ENCODE data around the gene FCRL3.

FCRL3 gene

DNA sequence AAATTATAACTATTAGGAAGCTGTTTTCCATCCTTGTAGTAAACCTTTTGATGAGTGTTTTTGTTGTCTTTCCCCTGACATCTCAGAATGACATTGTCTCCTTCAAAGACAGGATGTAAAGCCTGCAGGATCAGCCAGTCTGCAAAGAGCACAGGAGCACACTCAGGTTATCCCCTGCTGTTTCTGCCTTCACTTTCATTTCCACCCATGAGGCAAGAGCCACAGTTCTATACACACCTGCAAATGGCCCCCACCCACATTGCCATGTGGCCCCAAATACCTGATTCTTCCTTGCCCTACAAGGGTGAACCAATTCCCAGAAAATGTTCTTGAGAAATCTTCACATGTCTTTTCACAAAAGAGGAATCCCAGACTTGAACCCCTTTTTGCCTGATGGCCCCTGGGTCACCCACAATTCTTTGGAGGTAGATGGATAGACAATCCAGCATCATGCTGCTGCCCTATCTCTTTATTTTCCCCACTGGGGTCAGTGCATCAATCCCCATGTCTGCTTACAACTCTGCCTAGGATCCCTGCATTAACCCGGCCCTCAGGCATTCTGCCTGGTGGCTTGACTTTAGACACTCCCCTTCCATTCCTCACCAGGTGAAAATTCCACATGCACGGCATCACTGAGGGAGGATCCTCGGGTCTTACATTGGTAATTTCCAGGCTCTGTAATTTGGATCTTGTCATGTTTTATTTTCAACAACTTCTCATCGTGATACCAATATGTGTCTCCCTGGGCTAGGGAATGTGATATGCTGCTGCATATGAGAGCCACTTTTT is 2.6 kb downstream of the FCRL3 start:
- Histone ChIP-seq H2AFZ (ENCODE audit: low read length) (no peak overlapping the region), H3F3A (ENCODE audit: low read depth) (no peaks in the 10 kb centered on the region), H3K36me3 (ENCODE audit: insufficient read depth, low read length) (no peaks in the 10 kb centered on the region), H3K9me3 (ENCODE audit: insufficient read depth, low read depth, low read length) (no peaks in the 10 kb centered on the region), H3K79me2 (ENCODE audit: insufficient read depth, low read length) (no peaks in the 10 kb centered on the region), H3K9me2 (replicated peaks; ENCODE audit: low read depth, low read length) (no peaks in the 10 kb centered on the region), H3K4me1 (ENCODE audit: insufficient read depth, low read length, poor library complexity, severe bottlenecking) (no peaks in the 10 kb centered on the region), H4K20me1 (ENCODE audit: insufficient read depth, low read length, poor library complexity, severe bottlenecking) (no peaks in the 10 kb centered on the region), H3K27me3 (ENCODE audit: insufficient read depth, low read length, poor library complexity, severe bottlenecking) (no peaks in the 10 kb centered on the region), H3K9ac (ENCODE audit: low read depth, low read length, poor library complexity, severe bottlenecking) (no peak overlapping the region), H3K4me3 (ENCODE audit: low read length, poor library complexity, severe bottlenecking) (no peak overlapping the region), H3K4me2 (ENCODE audit: low read depth, low read length, poor library complexity, severe bottlenecking) (no peak overlapping the region)
- no peak for TF ChIP-seq EZH2phosphoT487 (IDR thresholded peaks at IDR 0.05; ENCODE audit: borderline replicate concordance)
- TF ChIP-seq, protein P1, sequence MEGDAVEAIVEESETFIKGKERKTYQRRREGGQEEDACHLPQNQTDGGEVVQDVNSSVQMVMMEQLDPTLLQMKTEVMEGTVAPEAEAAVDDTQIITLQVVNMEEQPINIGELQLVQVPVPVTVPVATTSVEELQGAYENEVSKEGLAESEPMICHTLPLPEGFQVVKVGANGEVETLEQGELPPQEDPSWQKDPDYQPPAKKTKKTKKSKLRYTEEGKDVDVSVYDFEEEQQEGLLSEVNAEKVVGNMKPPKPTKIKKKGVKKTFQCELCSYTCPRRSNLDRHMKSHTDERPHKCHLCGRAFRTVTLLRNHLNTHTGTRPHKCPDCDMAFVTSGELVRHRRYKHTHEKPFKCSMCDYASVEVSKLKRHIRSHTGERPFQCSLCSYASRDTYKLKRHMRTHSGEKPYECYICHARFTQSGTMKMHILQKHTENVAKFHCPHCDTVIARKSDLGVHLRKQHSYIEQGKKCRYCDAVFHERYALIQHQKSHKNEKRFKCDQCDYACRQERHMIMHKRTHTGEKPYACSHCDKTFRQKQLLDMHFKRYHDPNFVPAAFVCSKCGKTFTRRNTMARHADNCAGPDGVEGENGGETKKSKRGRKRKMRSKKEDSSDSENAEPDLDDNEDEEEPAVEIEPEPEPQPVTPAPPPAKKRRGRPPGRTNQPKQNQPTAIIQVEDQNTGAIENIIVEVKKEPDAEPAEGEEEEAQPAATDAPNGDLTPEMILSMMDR (conservative IDR thresholded peaks at IDR 0.05; ENCODE audit: low read length) = no peak

DNA sequence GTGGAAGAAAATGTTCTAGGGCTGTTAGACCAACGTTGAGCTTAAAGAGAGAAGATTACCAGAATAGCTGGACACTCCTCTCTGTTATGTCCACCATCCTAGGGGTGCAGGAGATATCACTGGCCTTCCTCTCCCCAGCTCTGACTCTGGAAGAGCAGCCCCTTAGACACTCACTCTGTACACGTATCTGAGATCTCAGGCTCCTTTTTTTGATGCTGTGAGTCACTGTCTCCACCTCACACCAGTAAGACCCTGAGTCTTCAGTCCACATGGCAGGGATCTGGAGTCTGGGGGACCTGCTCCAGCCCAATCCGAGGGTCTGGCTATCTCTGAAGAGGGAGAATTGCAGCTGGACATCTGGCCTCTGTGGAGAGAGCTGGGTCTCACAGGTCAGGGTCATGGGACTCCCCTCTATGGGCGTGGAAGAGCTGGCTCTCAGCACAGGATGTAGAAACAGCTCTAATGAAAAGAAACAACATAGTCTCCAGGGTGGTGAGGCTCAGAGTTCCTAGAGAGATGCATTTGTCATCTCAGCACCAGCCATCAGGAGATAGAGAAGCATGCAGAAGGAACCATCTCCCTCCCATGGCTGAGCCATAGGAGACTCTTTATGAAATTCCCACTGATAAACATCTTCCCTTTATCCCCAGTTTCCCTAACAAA is 3.5 kb downstream of the FCRL3 start:
- H4K20me1 ChIP-seq (ENCODE audit: insufficient read depth, low read length, poor library complexity, severe bottlenecking) = no peaks in the 10 kb centered on the region
- H3K36me3 ChIP-seq (ENCODE audit: insufficient read depth, low read length) = no peaks in the 10 kb centered on the region
- no peak overlapping the region for H2AFZ ChIP-seq (ENCODE audit: low read length)
- H3K9me2 ChIP-seq (replicated peaks; ENCODE audit: low read depth, low read length) = no peaks in the 10 kb centered on the region
- no peak overlapping the region for H3K4me2 ChIP-seq (ENCODE audit: low read depth, low read length, poor library complexity, severe bottlenecking)
- no peaks in the 10 kb centered on the region for H3K4me1 ChIP-seq (ENCODE audit: insufficient read depth, low read length, poor library complexity, severe bottlenecking)
- H3K79me2 ChIP-seq (ENCODE audit: insufficient read depth, low read length) = no peaks in the 10 kb centered on the region
- no peaks in the 10 kb centered on the region for H3K27me3 ChIP-seq (ENCODE audit: insufficient read depth, low read length, poor library complexity, severe bottlenecking)
- no peaks in the 10 kb centered on the region for H3K9me3 ChIP-seq (ENCODE audit: insufficient read depth, low read depth, low read length)
- no peak overlapping the region for H3K4me3 ChIP-seq (ENCODE audit: low read length, poor library complexity, severe bottlenecking)
- H3F3A ChIP-seq (ENCODE audit: low read depth) = no peaks in the 10 kb centered on the region
- H3K9ac ChIP-seq (ENCODE audit: low read depth, low read length, poor library complexity, severe bottlenecking) = no peak overlapping the region
- no peak for TF ChIP-seq EZH2phosphoT487 (IDR thresholded peaks at IDR 0.05; ENCODE audit: borderline replicate concordance)
- TF ChIP-seq, protein P1 (conservative IDR thresholded peaks at IDR 0.05; ENCODE audit: low read length) = no peak

DNA sequence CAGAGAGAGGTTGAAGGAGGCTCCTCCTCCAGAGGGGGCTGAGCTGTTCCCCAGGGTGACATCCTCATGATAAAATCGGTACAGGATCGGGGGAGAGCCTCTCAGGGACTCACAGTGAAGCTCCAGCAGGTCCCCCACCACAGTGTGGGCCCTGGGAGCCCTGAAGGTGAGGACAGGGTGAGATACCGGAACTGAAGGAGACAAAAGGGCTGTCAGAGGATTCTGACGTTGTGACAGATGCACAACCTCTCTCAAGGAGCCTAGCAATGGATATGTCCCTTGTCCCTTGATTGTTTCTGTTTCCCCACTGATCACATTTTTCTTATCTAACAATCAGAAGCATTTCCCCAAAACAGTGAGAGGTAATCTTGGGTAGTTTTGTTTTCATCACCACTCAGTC is 5.2 kb downstream of the FCRL3 start:
- Histone ChIP-seq H3K79me2 (ENCODE audit: insufficient read depth, low read length) (no peaks in the 10 kb centered on the region), H3K9ac (ENCODE audit: low read depth, low read length, poor library complexity, severe bottlenecking) (no peak overlapping the region)
- TF ChIP-seq, protein P1 (conservative IDR thresholded peaks at IDR 0.05; ENCODE audit: low read length) = no peak
- no peak for TF ChIP-seq EZH2phosphoT487 (IDR thresholded peaks at IDR 0.05; ENCODE audit: borderline replicate concordance)

More for the DNA sequence above, 5.2 kb downstream of the FCRL3 start:
- Histone ChIP-seq H3F3A (ENCODE audit: low read depth) (no peaks in the 10 kb centered on the region), H3K4me3 (ENCODE audit: low read length, poor library complexity, severe bottlenecking) (no peak overlapping the region), H3K9me2 (replicated peaks; ENCODE audit: low read depth, low read length) (no peaks in the 10 kb centered on the region), H3K4me1 (ENCODE audit: insufficient read depth, low read length, poor library complexity, severe bottlenecking) (no peaks in the 10 kb centered on the region), H3K4me2 (ENCODE audit: low read depth, low read length, poor library complexity, severe bottlenecking) (no peak overlapping the region), H3K36me3 (ENCODE audit: insufficient read depth, low read length) (no peaks in the 10 kb centered on the region), H2AFZ (ENCODE audit: low read length) (no peak overlapping the region), H3K9me3 (ENCODE audit: insufficient read depth, low read depth, low read length) (no peaks in the 10 kb centered on the region), H3K27me3 (ENCODE audit: insufficient read depth, low read length, poor library complexity, severe bottlenecking) (no peaks in the 10 kb centered on the region), H4K20me1 (ENCODE audit: insufficient read depth, low read length, poor library complexity, severe bottlenecking) (no peaks in the 10 kb centered on the region)

Data from Loucy (cell line).